ENCODE measurements around the gene SPIN4.
"Not testable (repeated sequence)": the region's sequence is repeated elsewhere in the genome, so short reads cannot be mapped to it uniquely, and the experiment has no call there.

The SPIN4 gene

DNA sequence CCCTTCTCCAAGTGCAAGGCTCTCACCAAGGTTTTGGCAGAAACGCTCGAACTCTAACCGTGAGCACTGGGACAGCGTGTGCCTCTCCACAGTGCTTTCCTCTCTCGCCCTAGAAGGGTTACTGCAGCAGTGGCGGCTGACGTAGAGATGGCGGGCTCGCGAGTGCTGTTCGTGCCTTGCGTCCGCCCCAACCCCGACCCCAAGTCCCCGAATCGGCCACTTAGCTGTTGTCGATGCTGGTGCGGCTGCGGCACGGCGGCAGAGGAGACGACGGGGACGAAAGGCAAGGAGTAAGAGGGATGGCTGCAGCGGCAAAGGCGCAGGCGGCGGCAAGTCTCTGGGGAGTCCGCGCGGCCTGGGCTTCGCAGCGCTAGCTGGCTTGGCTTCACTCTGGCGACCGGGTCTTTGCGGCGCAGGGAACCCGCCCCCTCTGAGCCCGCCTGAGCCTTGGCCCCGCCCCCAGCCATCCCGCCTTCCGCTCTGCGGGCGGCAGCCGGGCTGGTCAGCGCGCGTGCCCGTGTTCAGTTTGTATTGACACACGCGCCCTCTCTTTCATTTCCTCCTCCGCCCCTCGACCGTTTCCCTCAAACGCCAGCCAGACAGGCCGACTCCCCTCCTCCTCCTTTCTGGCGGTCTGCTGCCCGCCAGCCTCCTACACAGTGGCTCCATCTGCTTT lies at the start of gene SPIN4:
TSS of gene SPIN4 (minus strand) at position 392 of the 676 bp plus-strand sequence. CDS start 513 bp downstream, outside the sequence.
- Histone ChIP-seq H3K27me3 (ENCODE audit: control insufficient read depth in 1 of 2, insufficient read depth in 2 of 2, low read length in 2 of 2) (no peaks in the 10 kb centered on the region), H3K4me1 (ENCODE audit: control insufficient read depth in 1 of 2, insufficient read depth in 2 of 2, low read length in 2 of 2) (peaks cover 0 to 6% of the 10 kb centered on the region in 2 donors), H3K4me3 (ENCODE audit: low read depth in 1 of 2, low read length in 2 of 2) (peak within 1 kb of the TSS; percentile 79 to 92), H3K9me3 (ENCODE audit: control insufficient read depth in 1 of 2, low read length in 2 of 2) (no peaks in the 10 kb centered on the region), H3K36me3 (ENCODE audit: control insufficient read depth in 1 of 2, insufficient read depth in 2 of 2, low read length in 2 of 2) (no peaks in the 10 kb centered on the region), H3K9ac (ENCODE audit: low read depth in 1 of 2, low read length in 2 of 2) (peak within 1 kb of the TSS; percentile 36 to 60), H3K27ac (ENCODE audit: low read depth, low read length) (peak within 1 kb of the TSS; percentile 42)

GRCh38 chrX:63400340-63400739 lies 49.2 kb upstream of the SPIN4 start:
- Histone ChIP-seq H3K27ac (ENCODE audit: low read depth, low read length) (no peak overlapping the region), H3K4me3 (ENCODE audit: low read depth in 1 of 2, low read length in 2 of 2) (no peak overlapping the region), H3K9ac (ENCODE audit: low read depth in 1 of 2, low read length in 2 of 2) (no peak overlapping the region), H3K36me3 (ENCODE audit: control insufficient read depth in 1 of 2, insufficient read depth in 2 of 2, low read length in 2 of 2) (no peaks in the 10 kb centered on the region), H3K27me3 (ENCODE audit: control insufficient read depth in 1 of 2, insufficient read depth in 2 of 2, low read length in 2 of 2) (no peaks in the 10 kb centered on the region), H3K9me3 (ENCODE audit: control insufficient read depth in 1 of 2, low read length in 2 of 2) (no peaks in the 10 kb centered on the region), H3K4me1 (ENCODE audit: control insufficient read depth in 1 of 2, insufficient read depth in 2 of 2, low read length in 2 of 2) (no peaks in the 10 kb centered on the region)

- Histone ChIP-seq H3K36me3 (ENCODE audit: control insufficient read depth in 1 of 2, insufficient read depth in 2 of 2, low read length in 2 of 2) (no peaks in the 10 kb centered on the region), H3K27me3 (ENCODE audit: control insufficient read depth in 1 of 2, insufficient read depth in 2 of 2, low read length in 2 of 2) (no peaks in the 10 kb centered on the region), H3K27ac (ENCODE audit: low read depth, low read length) (no peak overlapping the region), H3K9ac (ENCODE audit: low read depth in 1 of 2, low read length in 2 of 2) (no peak overlapping the region), H3K9me3 (ENCODE audit: control insufficient read depth in 1 of 2, low read length in 2 of 2) (no peaks in the 10 kb centered on the region), H3K4me3 (ENCODE audit: low read depth in 1 of 2, low read length in 2 of 2) (no peak overlapping the region), H3K4me1 (ENCODE audit: control insufficient read depth in 1 of 2, insufficient read depth in 2 of 2, low read length in 2 of 2) (no peaks in the 10 kb centered on the region)
These were observed 43.7 kb upstream of the SPIN4 start for GRCh38 chrX:63394872-63395271.

GRCh38 chrX:63393094-63393493 lies 42.0 kb upstream of the SPIN4 start:
- not testable (repeated sequence) for H3K4me1 ChIP-seq (ENCODE audit: control insufficient read depth in 1 of 2, insufficient read depth in 2 of 2, low read length in 2 of 2); H3K27me3 ChIP-seq (ENCODE audit: control insufficient read depth in 1 of 2, insufficient read depth in 2 of 2, low read length in 2 of 2); H3K4me3 ChIP-seq (ENCODE audit: low read depth in 1 of 2, low read length in 2 of 2); H3K9me3 ChIP-seq (ENCODE audit: control insufficient read depth in 1 of 2, low read length in 2 of 2); H3K9ac ChIP-seq (ENCODE audit: low read depth in 1 of 2, low read length in 2 of 2); H3K27ac ChIP-seq (ENCODE audit: low read depth, low read length); H3K36me3 ChIP-seq (ENCODE audit: control insufficient read depth in 1 of 2, insufficient read depth in 2 of 2, low read length in 2 of 2)

GRCh38 chrX:63387411-63387810 lies 36.3 kb upstream of the SPIN4 start:
- no peak overlapping the region for H3K9ac ChIP-seq (ENCODE audit: low read depth in 1 of 2, low read length in 2 of 2)
- H3K27ac ChIP-seq (ENCODE audit: low read depth, low read length) = no peak overlapping the region
- H3K4me1 ChIP-seq (ENCODE audit: control insufficient read depth in 1 of 2, insufficient read depth in 2 of 2, low read length in 2 of 2) = no peaks in the 10 kb centered on the region
- no peaks in the 10 kb centered on the region for H3K27me3 ChIP-seq (ENCODE audit: control insufficient read depth in 1 of 2, insufficient read depth in 2 of 2, low read length in 2 of 2)
- H3K36me3 ChIP-seq (ENCODE audit: control insufficient read depth in 1 of 2, insufficient read depth in 2 of 2, low read length in 2 of 2) = no peaks in the 10 kb centered on the region
- H3K9me3 ChIP-seq (ENCODE audit: control insufficient read depth in 1 of 2, low read length in 2 of 2) = no peaks in the 10 kb centered on the region
- H3K4me3 ChIP-seq (ENCODE audit: low read depth in 1 of 2, low read length in 2 of 2) = no peak overlapping the region

DNA sequence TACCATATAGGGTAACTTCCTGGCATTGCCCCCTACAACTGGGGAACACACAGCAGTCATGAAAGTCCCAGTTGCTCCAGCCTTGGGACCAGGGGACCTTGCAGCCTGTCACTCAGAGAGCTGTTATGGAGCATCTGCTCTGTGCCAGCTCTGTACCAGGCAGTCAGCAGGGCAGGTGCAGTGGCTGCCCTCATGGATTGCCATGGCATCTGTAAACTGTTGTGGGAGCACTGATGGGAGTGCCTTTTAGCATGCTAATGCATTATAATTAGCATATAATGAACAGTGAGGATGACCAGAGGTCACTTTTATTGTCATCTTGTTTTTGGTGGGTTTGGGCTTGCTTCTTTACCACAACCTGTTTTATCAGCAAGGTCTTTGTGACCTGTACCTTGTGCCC lies 33.1 kb upstream of the SPIN4 start:
- not testable (repeated sequence) for H3K4me1 ChIP-seq (ENCODE audit: control insufficient read depth in 1 of 2, insufficient read depth in 2 of 2, low read length in 2 of 2); H3K27me3 ChIP-seq (ENCODE audit: control insufficient read depth in 1 of 2, insufficient read depth in 2 of 2, low read length in 2 of 2); H3K9me3 ChIP-seq (ENCODE audit: control insufficient read depth in 1 of 2, low read length in 2 of 2); H3K9ac ChIP-seq (ENCODE audit: low read depth in 1 of 2, low read length in 2 of 2); H3K4me3 ChIP-seq (ENCODE audit: low read depth in 1 of 2, low read length in 2 of 2); H3K36me3 ChIP-seq (ENCODE audit: control insufficient read depth in 1 of 2, insufficient read depth in 2 of 2, low read length in 2 of 2); H3K27ac ChIP-seq (ENCODE audit: low read depth, low read length)

DNA sequence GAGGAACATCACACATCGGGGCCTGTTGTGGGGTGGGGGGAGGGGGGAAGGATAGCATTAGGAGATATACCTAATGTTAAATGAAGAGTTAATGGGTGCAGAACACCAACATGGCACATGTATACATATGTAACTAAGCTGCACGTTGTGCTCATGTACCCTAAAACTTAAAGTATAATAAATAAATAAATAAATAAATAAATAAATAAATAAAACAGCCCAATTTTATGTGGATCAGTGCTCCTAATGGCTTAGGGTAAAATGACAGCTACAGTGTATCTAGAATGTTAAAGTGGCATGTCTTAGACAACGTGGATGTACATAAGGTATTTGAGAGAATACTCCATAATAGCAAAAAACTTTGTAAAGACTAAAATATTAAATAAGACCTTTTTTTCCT lies 21.9 kb upstream of the SPIN4 start:
- not testable (repeated sequence) for H3K9me3 ChIP-seq (ENCODE audit: control insufficient read depth in 1 of 2, low read length in 2 of 2); H3K27ac ChIP-seq (ENCODE audit: low read depth, low read length); H3K4me1 ChIP-seq (ENCODE audit: control insufficient read depth in 1 of 2, insufficient read depth in 2 of 2, low read length in 2 of 2); H3K9ac ChIP-seq (ENCODE audit: low read depth in 1 of 2, low read length in 2 of 2); H3K36me3 ChIP-seq (ENCODE audit: control insufficient read depth in 1 of 2, insufficient read depth in 2 of 2, low read length in 2 of 2); H3K4me3 ChIP-seq (ENCODE audit: low read depth in 1 of 2, low read length in 2 of 2); H3K27me3 ChIP-seq (ENCODE audit: control insufficient read depth in 1 of 2, insufficient read depth in 2 of 2, low read length in 2 of 2)

GRCh38 chrX:63367699-63368098 lies 16.6 kb upstream of the SPIN4 start:
- not testable (repeated sequence) for H3K4me3 ChIP-seq (ENCODE audit: low read depth in 1 of 2, low read length in 2 of 2); H3K27me3 ChIP-seq (ENCODE audit: control insufficient read depth in 1 of 2, insufficient read depth in 2 of 2, low read length in 2 of 2); H3K36me3 ChIP-seq (ENCODE audit: control insufficient read depth in 1 of 2, insufficient read depth in 2 of 2, low read length in 2 of 2); H3K27ac ChIP-seq (ENCODE audit: low read depth, low read length); H3K9ac ChIP-seq (ENCODE audit: low read depth in 1 of 2, low read length in 2 of 2); H3K9me3 ChIP-seq (ENCODE audit: control insufficient read depth in 1 of 2, low read length in 2 of 2); H3K4me1 ChIP-seq (ENCODE audit: control insufficient read depth in 1 of 2, insufficient read depth in 2 of 2, low read length in 2 of 2)

- Histone ChIP-seq H3K9ac (ENCODE audit: low read depth in 1 of 2, low read length in 2 of 2) (no peak overlapping the region), H3K27ac (ENCODE audit: low read depth, low read length) (no peak overlapping the region), H3K9me3 (ENCODE audit: control insufficient read depth in 1 of 2, low read length in 2 of 2) (peaks cover 0 to 3% of the 10 kb centered on the region in 2 donors), H3K27me3 (ENCODE audit: control insufficient read depth in 1 of 2, insufficient read depth in 2 of 2, low read length in 2 of 2) (no peaks in the 10 kb centered on the region), H3K4me3 (ENCODE audit: low read depth in 1 of 2, low read length in 2 of 2) (no peak overlapping the region), H3K4me1 (ENCODE audit: control insufficient read depth in 1 of 2, insufficient read depth in 2 of 2, low read length in 2 of 2) (no peaks in the 10 kb centered on the region), H3K36me3 (ENCODE audit: control insufficient read depth in 1 of 2, insufficient read depth in 2 of 2, low read length in 2 of 2) (no peaks in the 10 kb centered on the region)
These were observed 12.7 kb upstream of the SPIN4 start for GRCh38 chrX:63363788-63364187.

DNA sequence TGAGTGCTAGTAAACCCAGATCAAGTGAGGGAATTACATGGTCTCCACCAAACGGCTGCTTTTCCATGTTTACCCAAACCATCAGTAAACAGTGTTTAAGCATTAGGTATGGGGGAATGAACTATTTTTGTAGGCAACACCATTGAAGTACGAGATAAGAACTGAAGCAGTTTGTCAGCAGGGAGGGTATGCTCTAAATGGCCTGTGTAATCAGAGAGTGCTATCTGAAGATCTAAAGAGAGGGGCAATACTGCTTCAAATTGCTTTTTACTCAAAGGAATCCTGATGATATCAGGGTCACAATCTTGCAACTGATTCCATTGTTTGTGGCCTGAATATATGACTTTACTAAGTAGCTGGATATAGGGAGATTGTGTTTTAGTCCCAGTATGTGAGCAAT lies 10.4 kb upstream of the SPIN4 start:
- H3K9me3 ChIP-seq (ENCODE audit: control insufficient read depth in 1 of 2, low read length in 2 of 2) = peaks cover 0 to 3% of the 10 kb centered on the region in 2 donors
- no peaks in the 10 kb centered on the region for H3K27me3 ChIP-seq (ENCODE audit: control insufficient read depth in 1 of 2, insufficient read depth in 2 of 2, low read length in 2 of 2)
- H3K4me3 ChIP-seq (ENCODE audit: low read depth in 1 of 2, low read length in 2 of 2) = no peak overlapping the region
- H3K36me3 ChIP-seq (ENCODE audit: control insufficient read depth in 1 of 2, insufficient read depth in 2 of 2, low read length in 2 of 2) = no peaks in the 10 kb centered on the region
- no peaks in the 10 kb centered on the region for H3K4me1 ChIP-seq (ENCODE audit: control insufficient read depth in 1 of 2, insufficient read depth in 2 of 2, low read length in 2 of 2)
- no peak overlapping the region for H3K27ac ChIP-seq (ENCODE audit: low read depth, low read length)
- no peak overlapping the region for H3K9ac ChIP-seq (ENCODE audit: low read depth in 1 of 2, low read length in 2 of 2)

DNA sequence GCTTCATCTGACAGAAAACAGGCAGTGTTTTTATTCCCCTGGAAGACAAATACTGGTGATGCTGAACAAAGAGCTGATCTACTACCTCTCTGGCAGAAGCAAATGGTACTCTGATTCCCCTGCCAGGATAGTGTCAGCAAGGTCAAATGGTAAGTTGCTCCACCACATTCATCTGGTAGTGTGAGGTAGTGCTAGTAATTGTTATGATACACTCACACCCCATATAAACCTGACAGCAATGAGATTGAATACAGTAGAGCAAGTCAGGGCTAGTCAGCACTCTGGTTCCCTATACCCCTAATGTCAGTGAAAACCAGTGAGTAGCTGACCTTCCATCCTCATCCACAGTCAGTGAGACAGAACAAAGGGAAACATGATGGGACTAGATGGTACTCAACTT lies 3.4 kb upstream of the SPIN4 start:
- H3K9ac ChIP-seq (ENCODE audit: low read depth in 1 of 2, low read length in 2 of 2) = no peak overlapping the region
- H3K27me3 ChIP-seq (ENCODE audit: control insufficient read depth in 1 of 2, insufficient read depth in 2 of 2, low read length in 2 of 2) = no peaks in the 10 kb centered on the region
- no peaks in the 10 kb centered on the region for H3K9me3 ChIP-seq (ENCODE audit: control insufficient read depth in 1 of 2, low read length in 2 of 2)
- H3K36me3 ChIP-seq (ENCODE audit: control insufficient read depth in 1 of 2, insufficient read depth in 2 of 2, low read length in 2 of 2) = no peaks in the 10 kb centered on the region
- H3K27ac ChIP-seq (ENCODE audit: low read depth, low read length) = no peak overlapping the region
- peaks cover 0 to 4% of the 10 kb centered on the region in 2 donors for H3K4me1 ChIP-seq (ENCODE audit: control insufficient read depth in 1 of 2, insufficient read depth in 2 of 2, low read length in 2 of 2)
- no peak overlapping the region for H3K4me3 ChIP-seq (ENCODE audit: low read depth in 1 of 2, low read length in 2 of 2)

All from duodenal mucosa (tissue), 2 donors.